ENCODE data around the gene MAEA.

MAEA gene

GRCh38 chr4:1294424-1294823 is 4.7 kb downstream of the MAEA start:
- Histone ChIP-seq H3K4me1 (ENCODE audit: low read depth, poor library complexity, severe bottlenecking) (peaks cover 18% of the 10 kb centered on the region), H3K4me3 (IDR thresholded peaks at IDR 0.05; ENCODE audit: insufficient read depth, low read depth, low read length) (no peak overlapping the region), H3K27ac (no peak overlapping the region), H3K36me3 (ENCODE audit: insufficient read depth) (no peaks in the 10 kb centered on the region), H3K4me2 (no peak overlapping the region), H3K9ac (no peak overlapping the region), H3K27me3 (ENCODE audit: insufficient read depth, low read depth) (no peaks in the 10 kb centered on the region), H3K79me2 (ENCODE audit: insufficient read depth, low read depth) (peaks cover 39% of the 10 kb centered on the region; the same call in 1 of the 2 replicates), H4K20me1 (ENCODE audit: insufficient read depth) (no peaks in the 10 kb centered on the region), H2AFZ (ENCODE audit: low read depth) (no peak overlapping the region)
- no peak for TF ChIP-seq CTCF (conservative IDR thresholded peaks at IDR 0.05; ENCODE audit: low read depth, low read length)

DNA sequence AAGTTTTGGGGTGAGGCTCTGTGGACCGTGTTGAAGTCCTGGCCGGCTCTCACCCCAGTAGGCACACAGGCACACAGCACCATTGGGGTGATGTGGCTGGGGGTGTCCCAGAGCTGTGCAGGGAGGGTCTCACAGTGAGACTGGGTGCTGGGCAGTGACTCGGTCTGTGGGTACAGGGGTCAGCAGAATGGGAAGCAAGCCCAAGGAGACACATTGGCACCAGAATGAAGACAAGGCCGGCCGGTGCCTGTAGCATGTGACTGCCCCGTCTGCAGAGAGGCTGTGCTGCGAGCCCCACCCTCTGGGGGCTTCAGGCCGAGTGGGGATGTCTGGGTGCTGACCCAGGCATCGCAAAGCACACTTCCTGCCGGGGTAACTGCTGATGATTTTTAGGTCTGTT is 5.2 kb downstream of the MAEA start:
- Histone ChIP-seq H3K36me3 (ENCODE audit: insufficient read depth) (no peaks in the 10 kb centered on the region), H3K27me3 (ENCODE audit: insufficient read depth, low read depth) (no peaks in the 10 kb centered on the region), H3K4me2 (no peak overlapping the region), H2AFZ (ENCODE audit: low read depth) (no peak overlapping the region), H3K9ac (no peak overlapping the region), H3K79me2 (ENCODE audit: insufficient read depth, low read depth) (peaks cover 39% of the 10 kb centered on the region; the same call in 1 of the 2 replicates), H4K20me1 (ENCODE audit: insufficient read depth) (no peaks in the 10 kb centered on the region), H3K4me1 (ENCODE audit: low read depth, poor library complexity, severe bottlenecking) (peaks cover 18% of the 10 kb centered on the region), H3K27ac (no peak overlapping the region), H3K4me3 (IDR thresholded peaks at IDR 0.05; ENCODE audit: insufficient read depth, low read depth, low read length) (no peak overlapping the region)
- no peak for TF ChIP-seq CTCF (conservative IDR thresholded peaks at IDR 0.05; ENCODE audit: low read depth, low read length)

DNA sequence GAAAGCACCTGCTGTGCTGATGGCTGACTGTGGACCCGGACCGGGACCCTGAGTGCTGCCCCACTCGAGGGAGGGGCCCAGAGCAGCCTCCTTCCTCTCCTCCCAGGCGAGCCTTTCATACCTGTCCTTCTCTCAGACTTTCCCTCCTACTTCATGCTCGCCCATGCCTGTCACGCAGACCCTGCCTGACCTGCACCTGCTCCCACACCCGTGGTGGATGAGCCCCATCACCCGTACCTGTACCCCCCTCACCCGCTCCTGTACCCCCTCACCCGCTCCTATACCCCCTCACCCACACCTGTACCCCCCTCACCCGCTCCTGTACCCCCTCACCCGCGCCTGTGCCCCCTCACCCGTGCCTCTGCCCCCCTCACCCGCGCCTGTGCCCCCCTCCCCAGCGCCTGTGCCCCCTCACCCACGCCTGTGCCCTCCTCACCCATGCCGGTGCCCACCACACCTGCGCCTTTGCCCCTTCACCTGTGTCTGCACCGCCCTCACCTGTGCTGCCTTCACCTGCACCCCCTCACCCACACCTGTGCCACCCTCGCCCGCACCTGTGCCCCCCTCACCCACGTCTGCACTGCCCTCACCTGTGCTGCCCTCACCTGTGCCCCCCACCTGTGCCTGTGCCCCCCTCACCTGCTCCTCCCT is 5.8 kb downstream of the MAEA start:
- Histone ChIP-seq H2AFZ (ENCODE audit: low read depth) (no peak overlapping the region), H4K20me1 (ENCODE audit: insufficient read depth) (no peaks in the 10 kb centered on the region), H3K9ac (no peak overlapping the region), H3K27me3 (ENCODE audit: insufficient read depth, low read depth) (no peaks in the 10 kb centered on the region), H3K4me1 (ENCODE audit: low read depth, poor library complexity, severe bottlenecking) (peaks cover 18% of the 10 kb centered on the region), H3K4me2 (no peak overlapping the region), H3K36me3 (ENCODE audit: insufficient read depth) (no peaks in the 10 kb centered on the region), H3K4me3 (IDR thresholded peaks at IDR 0.05; ENCODE audit: insufficient read depth, low read depth, low read length) (no peak overlapping the region), H3K79me2 (ENCODE audit: insufficient read depth, low read depth) (peaks cover 34% of the 10 kb centered on the region; the same call in 1 of the 2 replicates), H3K27ac (no peak overlapping the region)
- TF ChIP-seq CTCF (conservative IDR thresholded peaks at IDR 0.05; ENCODE audit: low read depth, low read length): no peak

DNA sequence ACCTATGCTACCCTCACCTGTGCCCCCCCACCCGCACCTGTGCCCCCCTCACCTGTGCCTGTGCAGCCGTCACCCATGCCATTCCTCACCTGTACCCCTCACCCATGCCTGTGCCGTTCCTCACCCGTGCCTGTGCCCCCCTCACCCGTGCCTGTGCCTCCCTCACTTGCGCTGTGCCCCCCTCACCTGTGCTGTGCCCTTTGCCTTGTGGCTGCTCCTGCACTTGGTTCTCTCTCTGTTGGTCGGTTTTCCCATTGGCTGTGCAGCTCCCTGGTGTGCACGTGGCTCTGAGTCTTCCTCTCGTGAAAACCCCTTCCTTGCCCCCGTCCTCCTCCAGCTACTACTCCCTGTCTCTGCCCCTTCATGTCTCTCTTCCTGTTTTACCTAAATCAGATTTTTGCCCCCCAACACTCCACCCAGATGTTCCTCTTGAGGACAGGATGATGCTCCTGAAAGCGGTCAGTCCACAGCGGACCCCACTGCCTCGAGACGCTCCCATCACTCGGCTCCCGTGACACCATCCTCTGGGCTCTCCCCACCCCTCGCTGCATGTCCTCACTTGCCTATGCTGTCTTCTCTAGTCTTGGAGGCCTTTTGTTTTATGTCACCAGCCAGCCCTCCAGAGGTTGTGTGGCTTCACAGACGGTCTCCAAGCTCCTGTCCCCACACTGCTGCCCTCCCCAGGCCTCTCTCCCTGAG is 6.8 kb downstream of the MAEA start:
- no peak overlapping the region for H3K4me3 ChIP-seq (IDR thresholded peaks at IDR 0.05; ENCODE audit: insufficient read depth, low read depth, low read length)
- peaks cover 11% of the 10 kb centered on the region for H3K4me1 ChIP-seq (ENCODE audit: low read depth, poor library complexity, severe bottlenecking)
- no peak overlapping the region for H3K27ac ChIP-seq
- no peaks in the 10 kb centered on the region for H3K36me3 ChIP-seq (ENCODE audit: insufficient read depth)
- H3K27me3 ChIP-seq (ENCODE audit: insufficient read depth, low read depth): no peaks in the 10 kb centered on the region
- peaks cover 25% of the 10 kb centered on the region; the same call in 1 of the 2 replicates for H3K79me2 ChIP-seq (ENCODE audit: insufficient read depth, low read depth)
- no peak for TF ChIP-seq CTCF (conservative IDR thresholded peaks at IDR 0.05; ENCODE audit: low read depth, low read length)
- H3K9ac ChIP-seq: no peak overlapping the region
- H2AFZ ChIP-seq (ENCODE audit: low read depth): no peak overlapping the region
- H4K20me1 ChIP-seq (ENCODE audit: insufficient read depth): no peaks in the 10 kb centered on the region
- H3K4me2 ChIP-seq: no peak overlapping the region

Data from KMS-11 (cell line).